ENCODE data around the gene ACTRT3. TPM values are rescaled to one million over a fixed set of nuclear protein-coding genes. Genes with fewer than 3 reads are reported as not detected.

Gene ACTRT3
- total and polyA plus RNA-seq, 4 donors: 1.3 to 2.3 (median 1.5) TPM

GRCh38 chr3:169812332-169813235, 43.2 kb upstream of the ACTRT3 start, which contains the start of the genes LRRC34 and LRRIQ4:
LRRC34 (minus strand) TSS chr3:169812904; CDS start chr3:169812548, 356 bp downstream.
LRRIQ4 (plus strand) TSS chr3:169812870; CDS start chr3:169821922, 9,052 bp downstream.
- no peak within 1 kb of the TSS for H3K9ac ChIP-seq (ENCODE audit: low read depth in 1 of 2, low read length in 2 of 2)

GRCh38 chr3:169811631-169812331, 42.4 kb upstream of the ACTRT3 start:
- peaks cover 4 to 23% (median 17%) of the 10 kb centered on the region in 4 donors for H3K4me1 ChIP-seq (ENCODE audit: control insufficient read depth in 4 of 4, insufficient read depth in 4 of 4, low read length in 3 of 4)
- DNase-seq (ENCODE audit: low spot score): peak; percentile 38
- 12% methylated on average over 29 of the region's 29 CpGs for WGBS
- TF ChIP-seq MAX (IDR thresholded peaks at IDR 0.05) (no peak), YY1 (IDR thresholded peaks at IDR 0.05) (peak; percentile 18)
- no peaks in the 10 kb centered on the region for H3K27me3 ChIP-seq (ENCODE audit: control insufficient read depth in 4 of 4, insufficient read depth in 4 of 4, low read length in 3 of 4)
- peak overlapping the region in 2 of 3 donors; percentile 40 to 55 for H3K4me3 ChIP-seq (ENCODE audit: low read depth in 1 of 3, low read length in 3 of 3)
- H3K9me3 ChIP-seq (ENCODE audit: control insufficient read depth in 4 of 4, low read length in 3 of 4): peaks cover 0 to 9% (median 0%) of the 10 kb centered on the region in 4 donors
- no peaks in the 10 kb centered on the region for H3K36me3 ChIP-seq (ENCODE audit: control insufficient read depth in 4 of 4, insufficient read depth in 3 of 4, low read depth in 1 of 4, low read length in 3 of 4)
- no peak overlapping the region for H3K9ac ChIP-seq (ENCODE audit: low read depth in 1 of 2, low read length in 2 of 2)
- H3K27ac ChIP-seq (ENCODE audit: low read depth in 1 of 2, low read length in 2 of 2): peak overlapping the region in 1 of 2 donors; percentile 50

More at GRCh38 chr3:169812332-169813235, 43.2 kb upstream of the ACTRT3 start, which contains the start of the genes LRRC34 and LRRIQ4:
- Histone ChIP-seq H3K27ac (ENCODE audit: low read depth in 1 of 2, low read length in 2 of 2) (peak within 1 kb of the TSS in 1 of 2 donors; percentile 50), H3K27me3 (ENCODE audit: control insufficient read depth in 4 of 4, insufficient read depth in 4 of 4, low read length in 3 of 4) (no peaks in the 10 kb centered on the region), H3K4me1 (ENCODE audit: control insufficient read depth in 4 of 4, insufficient read depth in 4 of 4, low read length in 3 of 4) (peaks cover 4 to 23% (median 17%) of the 10 kb centered on the region in 4 donors), H3K9me3 (ENCODE audit: control insufficient read depth in 4 of 4, low read length in 3 of 4) (peaks cover 0 to 9% (median 0%) of the 10 kb centered on the region in 4 donors), H3K36me3 (ENCODE audit: control insufficient read depth in 4 of 4, insufficient read depth in 3 of 4, low read depth in 1 of 4, low read length in 3 of 4) (no peaks in the 10 kb centered on the region), H3K4me3 (ENCODE audit: low read depth in 1 of 3, low read length in 3 of 3) (peak within 1 kb of the TSS; percentile 40 to 55 (median 50))
- TF ChIP-seq TAF1 (conservative IDR thresholded peaks at IDR 0.05) (no peak), JUND (IDR thresholded peaks at IDR 0.05) (no peak)
- peak; percentile 67 for DNase-seq (ENCODE audit: low spot score)
- WGBS: 6% methylated on average over 56 of the region's 56 CpGs

- Histone ChIP-seq H3K9me3 (ENCODE audit: control insufficient read depth in 4 of 4, low read length in 3 of 4) (no peaks in the 10 kb centered on the region), H3K36me3 (ENCODE audit: control insufficient read depth in 4 of 4, insufficient read depth in 3 of 4, low read depth in 1 of 4, low read length in 3 of 4) (no peaks in the 10 kb centered on the region), H3K9ac (ENCODE audit: low read depth in 1 of 2, low read length in 2 of 2) (no peak overlapping the region), H3K27me3 (ENCODE audit: control insufficient read depth in 4 of 4, insufficient read depth in 4 of 4, low read length in 3 of 4) (no peaks in the 10 kb centered on the region), H3K27ac (ENCODE audit: low read depth in 1 of 2, low read length in 2 of 2) (no peak overlapping the region), H3K4me3 (ENCODE audit: low read depth in 1 of 3, low read length in 3 of 3) (no peak overlapping the region), H3K4me1 (ENCODE audit: control insufficient read depth in 4 of 4, insufficient read depth in 4 of 4, low read length in 3 of 4) (peaks cover 4 to 23% (median 17%) of the 10 kb centered on the region in 4 donors)
- WGBS: 74% methylated on average over 2 of the region's 2 CpGs
- TF ChIP-seq NR2F2 (IDR thresholded peaks at IDR 0.05) (no peak), YY1 (IDR thresholded peaks at IDR 0.05) (no peak), TAF1 (conservative IDR thresholded peaks at IDR 0.05) (no peak), MAX (IDR thresholded peaks at IDR 0.05) (no peak), SP1 (IDR thresholded peaks at IDR 0.05) (no peak), HNF4A (conservative IDR thresholded peaks at IDR 0.05) (no peak), ZBTB33 (IDR thresholded peaks at IDR 0.05) (no peak), GABPA (IDR thresholded peaks at IDR 0.05 in 1 of 2, conservative IDR thresholded peaks at IDR 0.05 in 1 of 2) (no peak), FOXA2 (IDR thresholded peaks at IDR 0.05) (no peak), RXRA (IDR thresholded peaks at IDR 0.05) (no peak), ATF3 (IDR thresholded peaks at IDR 0.05) (no peak), FOXA1 (IDR thresholded peaks at IDR 0.05) (no peak), HNF4G (IDR thresholded peaks at IDR 0.05) (no peak), REST (IDR thresholded peaks at IDR 0.05) (no peak)
- DNase-seq (ENCODE audit: low spot score): no peak
Observed at GRCh38 chr3:169809230-169809795, 40.0 kb upstream of the ACTRT3 start.
